H9 (cell line): Measurements from ENCODE around the gene KCNJ15. TPM values are rescaled to one million over a fixed set of nuclear protein-coding genes. Genes with fewer than 3 reads are reported as not detected.

Experiments used
- DNase-seq: peaks from one replicate; pipeline ENCODE4 v3.0.0-alpha.2; 2017
- H2AFZ ChIP-seq: one replicate; pipeline ENCODE4 v1.6.1; 2013; ENCODE audit warnings: mild to moderate bottlenecking, low read length, control low read depth, moderate library complexity
- H2AK5ac ChIP-seq: 2 replicates; pipeline ENCODE4 v1.6.1; 2013; ENCODE audit warnings: low read length, control low read depth, mixed read lengths; ENCODE audit not compliant: insufficient read length
- H2BK120ac ChIP-seq: one replicate; pipeline ENCODE4 v1.6.1; 2013; ENCODE audit warnings: low read depth, mild to moderate bottlenecking, low read length, control low read depth, inconsistent platforms; ENCODE audit not compliant: poor library complexity, severe bottlenecking
- H2BK12ac ChIP-seq: 2 replicates; pipeline ENCODE4 v1.6.1; 2013; ENCODE audit warnings: low read length, control low read depth, mixed read lengths, low read depth; ENCODE audit not compliant: insufficient read length
- H2BK15ac ChIP-seq: 2 replicates; pipeline ENCODE4 v1.6.1; 2013; ENCODE audit warnings: low read depth, low read length, control low read depth
- H2BK20ac ChIP-seq: one replicate; pipeline ENCODE4 v1.6.1; 2013; ENCODE audit warnings: low read depth, mild to moderate bottlenecking, low read length, control low read depth, inconsistent platforms; ENCODE audit not compliant: poor library complexity, severe bottlenecking
- H2BK5ac ChIP-seq: 2 replicates; pipeline ENCODE4 v1.6.1; 2013; ENCODE audit warnings: low read length, control low read depth, mixed read lengths; ENCODE audit not compliant: insufficient read length
- H3K14ac ChIP-seq: 2 replicates; pipeline ENCODE4 v1.6.1; 2013; ENCODE audit warnings: low read length, control low read depth; ENCODE audit not compliant: insufficient read depth
- H3K18ac ChIP-seq: 2 replicates; pipeline ENCODE4 v1.6.1; 2013; ENCODE audit warnings: low read depth, mild to moderate bottlenecking, mixed read lengths, low read length, control low read depth; ENCODE audit not compliant: insufficient read length
- H3K23ac ChIP-seq: 2 replicates; pipeline ENCODE4 v1.6.1; 2013; ENCODE audit warnings: low read length, control low read depth, mixed read lengths, low read depth; ENCODE audit not compliant: insufficient read length
- H3K23me2 ChIP-seq: 2 replicates; pipeline ENCODE4 v1.6.1; 2013; ENCODE audit warnings: low read depth, mild to moderate bottlenecking, mixed read lengths, low read length, control low read depth; ENCODE audit not compliant: insufficient read length, poor library complexity, severe bottlenecking
- H3K27ac ChIP-seq: 2 replicates; pipeline ENCODE4 v1.5.1; 2013; ENCODE audit warnings: low read length, control low read depth, mixed read lengths, low read depth; ENCODE audit not compliant: insufficient read length
- H3K27me3 ChIP-seq: 2 replicates; pipeline ENCODE4 v1.6.1; 2013; ENCODE audit warnings: low read length, control low read depth, inconsistent platforms; ENCODE audit not compliant: insufficient read depth
- H3K4ac ChIP-seq: 2 replicates; pipeline ENCODE4 v1.6.1; 2013; ENCODE audit warnings: low read depth, mild to moderate bottlenecking, control low read depth, inconsistent platforms, low read length, moderate library complexity
- H3K4me1 ChIP-seq: 2 replicates; pipeline ENCODE4 v1.6.1; 2013; ENCODE audit warnings: low read length, control low read depth, inconsistent platforms; ENCODE audit not compliant: insufficient read depth
- H3K4me2 ChIP-seq: 2 replicates; pipeline ENCODE4 v1.6.1; 2013; ENCODE audit warnings: low read length, control low read depth, mixed read lengths; ENCODE audit not compliant: insufficient read length, insufficient read depth
- H3K56ac ChIP-seq: 2 replicates; pipeline ENCODE4 v1.6.1; 2013; ENCODE audit warnings: low read depth, mild to moderate bottlenecking, mixed read lengths, low read length, control low read depth; ENCODE audit not compliant: insufficient read length
- H3K79me1 ChIP-seq: 2 replicates; pipeline ENCODE4 v1.6.1; 2013; ENCODE audit warnings: low read depth, mild to moderate bottlenecking, moderate library complexity, low read length, control low read depth, inconsistent platforms; ENCODE audit not compliant: insufficient read depth, poor library complexity, severe bottlenecking
- H3K79me2 ChIP-seq: 2 replicates; pipeline ENCODE4 v1.6.1; 2013; ENCODE audit warnings: low read length, control low read depth, inconsistent platforms; ENCODE audit not compliant: insufficient read depth
- H3K9ac ChIP-seq: 2 replicates; pipeline ENCODE4 v1.6.1; 2013; ENCODE audit warnings: low read length, control low read depth, mixed read lengths; ENCODE audit not compliant: insufficient read length; ENCODE audit errors: extremely low read depth
- H3K9me3 ChIP-seq: one replicate; pipeline ENCODE4 v1.6.1; 2013; ENCODE audit warnings: low read depth, low read length, inconsistent platforms; ENCODE audit not compliant: control insufficient read depth
- H3T11ph ChIP-seq: one replicate; pipeline ENCODE4 v1.6.1; 2013; ENCODE audit warnings: mild to moderate bottlenecking, low read length, control low read depth, inconsistent platforms
- H4K20me1 ChIP-seq: one replicate; pipeline ENCODE4 v1.6.1; 2013; ENCODE audit not compliant: control insufficient read depth, insufficient read length, insufficient read depth
- H4K5ac ChIP-seq: 2 replicates; pipeline ENCODE4 v1.6.1; 2013; ENCODE audit warnings: low read depth, mild to moderate bottlenecking, mixed read lengths, low read length, control low read depth; ENCODE audit not compliant: insufficient read length
- H4K8ac ChIP-seq: replicated peaks from 2 replicates; pipeline ENCODE4 v1.6.1; 2013; ENCODE audit warnings: low read length, control low read depth, mixed read lengths, low read depth; ENCODE audit not compliant: insufficient read length
- H4K91ac ChIP-seq: 2 replicates; pipeline ENCODE4 v1.6.1; 2013; ENCODE audit warnings: low read depth, mild to moderate bottlenecking, moderate library complexity, mixed read lengths, low read length, control low read depth; ENCODE audit not compliant: insufficient read length
- H3K27ac Mint-ChIP-seq, 3 experiments: 2 replicates in 2 of 3; 3 replicates in 1 of 3; pipeline ENCODE4 v1.8.0; 2020 to 2021; ENCODE audit warnings: mixed read lengths in 3 of 3, mild to moderate bottlenecking in 1 of 3, moderate library complexity in 1 of 3
- H3K27me3 Mint-ChIP-seq: 2 replicates; pipeline ENCODE4 v1.8.0; 2021; ENCODE audit warnings: low read depth, mild to moderate bottlenecking, moderate library complexity, mixed read lengths
- H3K36me3 Mint-ChIP-seq, 3 experiments: 2 replicates in 2 of 3; 3 replicates in 1 of 3; pipeline ENCODE4 v1.8.0; 2020 to 2021; ENCODE audit warnings: low read depth in 3 of 3, mixed read lengths in 3 of 3; ENCODE audit not compliant: insufficient read depth in 1 of 3
- H3K4me1 Mint-ChIP-seq, 2 experiments: 2 replicates each; pipeline ENCODE4 v1.8.0; 2020; ENCODE audit warnings: mixed read lengths in 2 of 2
- H3K4me3 Mint-ChIP-seq, 2 experiments: 2 replicates in 1 of 2; 3 replicates in 1 of 2; pipeline ENCODE4 v1.8.0; 2020 to 2021; ENCODE audit warnings: mild to moderate bottlenecking in 2 of 2, mixed read lengths in 2 of 2, moderate library complexity in 1 of 2
- H3K9me3 Mint-ChIP-seq, 2 experiments: 2 replicates in 1 of 2; 3 replicates in 1 of 2; pipeline ENCODE4 v1.8.0; 2020; ENCODE audit warnings: mild to moderate bottlenecking in 2 of 2, mixed read lengths in 2 of 2, moderate library complexity in 1 of 2
- WGBS: extraction: QIAGEN DNeasy Blood & Tissue Kit; methylation state at CpG from one replicate; pipeline ENCODE4 v1.1.7; 2013; ENCODE audit warnings: missing lambda C conversion rate, low lambda C conversion rate, mixed read lengths; ENCODE audit not compliant: insufficient read length; ENCODE audit errors: extremely low coverage; 5-methylcytosine and 5-hydroxymethylcytosine counted together
- total RNA-seq: library from RNA; stranded (reverse); gene quantifications from 2 replicates; pipeline ENCODE4 v1.2.1, GENCODE V29; 2021
- TF ChIP-seq, protein P1 (sequence below): fragments of 200-600 bp; sonication (generic); conservative IDR thresholded peaks from 3 replicates; pipeline ENCODE4 v1.8.0; 2021; ENCODE audit warnings: antibody characterized with exemption, mild to moderate bottlenecking

The KCNJ15 gene
- total RNA-seq, 1 experiment from 2014 or later, result not detected

GRCh38 chr21:38293765-38294164, 37.0 kb downstream of the KCNJ15 start:
- H2BK20ac ChIP-seq, result no peak overlapping the region
- H3K4ac ChIP-seq, result no peak overlapping the region
- no peak overlapping the region for H4K8ac ChIP-seq
- no peak overlapping the region for H3K23ac ChIP-seq
- H3K56ac ChIP-seq, result no peak overlapping the region
- TF ChIP-seq, protein P1, sequence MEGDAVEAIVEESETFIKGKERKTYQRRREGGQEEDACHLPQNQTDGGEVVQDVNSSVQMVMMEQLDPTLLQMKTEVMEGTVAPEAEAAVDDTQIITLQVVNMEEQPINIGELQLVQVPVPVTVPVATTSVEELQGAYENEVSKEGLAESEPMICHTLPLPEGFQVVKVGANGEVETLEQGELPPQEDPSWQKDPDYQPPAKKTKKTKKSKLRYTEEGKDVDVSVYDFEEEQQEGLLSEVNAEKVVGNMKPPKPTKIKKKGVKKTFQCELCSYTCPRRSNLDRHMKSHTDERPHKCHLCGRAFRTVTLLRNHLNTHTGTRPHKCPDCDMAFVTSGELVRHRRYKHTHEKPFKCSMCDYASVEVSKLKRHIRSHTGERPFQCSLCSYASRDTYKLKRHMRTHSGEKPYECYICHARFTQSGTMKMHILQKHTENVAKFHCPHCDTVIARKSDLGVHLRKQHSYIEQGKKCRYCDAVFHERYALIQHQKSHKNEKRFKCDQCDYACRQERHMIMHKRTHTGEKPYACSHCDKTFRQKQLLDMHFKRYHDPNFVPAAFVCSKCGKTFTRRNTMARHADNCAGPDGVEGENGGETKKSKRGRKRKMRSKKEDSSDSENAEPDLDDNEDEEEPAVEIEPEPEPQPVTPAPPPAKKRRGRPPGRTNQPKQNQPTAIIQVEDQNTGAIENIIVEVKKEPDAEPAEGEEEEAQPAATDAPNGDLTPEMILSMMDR, result no peak
- no peaks in the 10 kb centered on the region for H3K9me3 Mint-ChIP-seq
- H2BK12ac ChIP-seq, result no peak overlapping the region
- no peak overlapping the region for H3K27ac Mint-ChIP-seq
- H3K9ac ChIP-seq, result no peak overlapping the region
- H3K27me3 ChIP-seq, result no peaks in the 10 kb centered on the region; the same call in 1 of the 2 replicates
- WGBS, result no CpG with 5 or more reads among the region's 5 CpGs
- H3K4me3 Mint-ChIP-seq, result no peak overlapping the region
- H3K9me3 ChIP-seq, result no peaks in the 10 kb centered on the region
- H3T11ph ChIP-seq, result no peak overlapping the region
- no peaks in the 10 kb centered on the region for H3K79me1 ChIP-seq
- no peaks in the 10 kb centered on the region; the same call in 1 of the 2 replicates for H3K4me1 ChIP-seq
- H4K5ac ChIP-seq, result no peak overlapping the region
- no peak overlapping the region for H4K91ac ChIP-seq
- H3K4me1 Mint-ChIP-seq, result peaks cover 26 to 29% of the 10 kb centered on the region in 2 experiments
- H3K23me2 ChIP-seq, result no peaks in the 10 kb centered on the region
- H2BK5ac ChIP-seq, result no peak overlapping the region
- no peak overlapping the region for H2BK120ac ChIP-seq
- H3K79me2 ChIP-seq, result no peaks in the 10 kb centered on the region
- DNase-seq, result no peak
- no peak overlapping the region for H3K4me2 ChIP-seq
- no peaks in the 10 kb centered on the region for H4K20me1 ChIP-seq
- no peaks in the 10 kb centered on the region; the same call in 1 of the 2 replicates for H3K27me3 Mint-ChIP-seq
- H3K27ac ChIP-seq, result no peak overlapping the region
- H2AK5ac ChIP-seq, result no peak overlapping the region
- H2BK15ac ChIP-seq, result no peak overlapping the region
- no peak overlapping the region for H3K18ac ChIP-seq
- no peak overlapping the region for H3K14ac ChIP-seq
- H3K36me3 Mint-ChIP-seq, result no peaks in the 10 kb centered on the region
- no peak overlapping the region for H2AFZ ChIP-seq
